ES-I3 (cell line): ENCODE measurements around the gene TPSB2.

ENCODE experiments used
- H3K36me3 ChIP-seq: 2 replicates; pipeline ENCODE4 v1.6.1; 2013; ENCODE audit warnings: mild to moderate bottlenecking, low read length, control low read depth, moderate library complexity; ENCODE audit not compliant: insufficient read depth
- H3K4me1 ChIP-seq: 2 replicates; pipeline ENCODE4 v1.6.1; 2013; ENCODE audit warnings: mild to moderate bottlenecking, control low read depth, low read length; ENCODE audit not compliant: insufficient read depth
- H3K9ac ChIP-seq: 2 replicates; pipeline ENCODE4 v1.6.1; 2013; ENCODE audit warnings: low read depth, mild to moderate bottlenecking, low read length, moderate library complexity
- H3K9me3 ChIP-seq: 2 replicates; pipeline ENCODE4 v1.6.1; 2013; ENCODE audit warnings: mild to moderate bottlenecking, low read length, moderate library complexity; ENCODE audit not compliant: control insufficient read depth, insufficient read depth

The TPSB2 gene

DNA sequence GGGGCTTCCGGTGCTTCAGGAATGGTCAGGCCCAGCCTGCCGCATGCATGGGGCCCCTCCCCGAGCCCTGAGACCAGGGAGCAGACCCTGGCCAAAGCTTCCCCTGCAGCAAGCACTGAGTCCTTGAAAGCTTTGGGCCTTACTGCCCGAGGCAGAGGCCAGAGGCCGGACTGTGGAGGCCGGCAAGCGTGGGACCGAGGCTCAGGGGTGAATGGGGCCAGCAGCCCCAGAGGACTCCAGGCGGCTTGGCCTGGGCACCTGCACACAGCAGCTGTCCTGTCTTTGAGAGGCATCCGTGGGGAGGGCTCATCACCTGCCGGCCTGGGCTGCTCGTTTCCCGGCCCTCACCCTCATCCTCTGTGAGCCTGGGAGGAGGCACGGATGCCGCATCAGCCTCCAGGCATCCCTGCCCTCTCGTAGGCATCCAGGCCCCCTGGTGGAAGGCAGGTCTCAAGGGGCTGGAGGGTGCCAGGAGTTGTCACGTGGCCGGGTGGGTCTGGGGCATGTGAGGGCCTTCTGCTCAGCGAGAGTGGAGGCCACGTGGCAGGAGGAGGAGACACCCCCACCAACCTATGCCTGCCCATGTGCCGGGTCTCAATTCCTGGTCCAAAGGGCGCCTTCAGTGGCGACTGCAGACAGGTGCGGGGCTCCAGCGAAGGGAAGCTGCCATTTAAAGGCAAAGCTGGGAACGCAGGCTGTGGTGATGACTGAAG lies 45.7 kb downstream of the TPSB2 start:
- Histone ChIP-seq H3K36me3 (no peaks in the 10 kb centered on the region), H3K9ac (no peak overlapping the region), H3K4me1 (no peaks in the 10 kb centered on the region; the same call in 1 of the 2 replicates), H3K9me3 (no peaks in the 10 kb centered on the region)

DNA sequence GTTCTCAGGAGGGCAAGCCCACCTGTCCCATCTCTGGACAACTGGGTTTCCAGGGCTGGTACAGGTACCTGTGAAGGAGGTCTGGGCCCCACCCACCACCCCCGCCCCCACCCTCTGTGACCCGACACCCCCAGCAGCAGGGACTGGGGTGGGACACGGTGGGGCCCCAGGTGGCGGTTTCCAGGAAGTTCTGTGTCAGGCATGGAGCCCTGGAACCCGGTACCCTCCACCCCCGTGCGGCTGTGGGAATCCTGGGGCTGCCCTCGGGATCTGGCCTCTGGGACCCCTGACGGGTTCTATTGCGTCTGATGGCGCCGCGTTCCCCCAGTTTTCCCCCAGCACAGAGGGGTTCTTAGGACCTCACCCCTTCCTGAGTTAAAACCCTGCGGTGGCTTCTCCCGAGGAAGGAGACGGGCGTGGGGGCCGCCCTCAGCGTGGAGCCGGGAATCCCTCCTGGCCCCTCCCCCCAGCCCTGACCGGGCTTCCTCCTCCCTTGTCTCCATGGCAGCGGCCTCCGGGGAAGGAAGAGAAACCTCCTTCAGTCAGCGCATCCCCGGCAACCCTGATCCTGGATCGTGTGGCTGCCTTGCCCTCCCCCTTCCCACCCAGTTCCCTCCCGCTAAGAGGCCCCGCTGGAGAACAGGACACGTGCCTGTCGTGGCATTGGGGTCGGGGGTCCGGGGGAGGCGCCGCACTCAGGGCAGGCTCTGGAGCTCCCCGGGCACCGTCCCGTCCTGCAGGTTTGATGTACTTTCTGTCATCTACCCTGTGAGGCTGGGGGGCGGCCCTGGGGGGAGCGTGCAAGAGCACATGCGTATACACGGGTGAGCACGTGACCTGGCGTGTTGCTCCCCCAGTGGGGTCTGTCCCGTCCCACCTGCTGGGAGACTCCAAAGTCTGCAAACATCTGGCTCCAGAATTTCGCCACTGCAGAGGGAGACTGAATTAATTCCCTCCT lies 46.8 kb downstream of the TPSB2 start:
- Histone ChIP-seq H3K9ac (no peak overlapping the region), H3K36me3 (no peaks in the 10 kb centered on the region), H3K4me1 (no peaks in the 10 kb centered on the region; the same call in 1 of the 2 replicates), H3K9me3 (no peaks in the 10 kb centered on the region)

DNA sequence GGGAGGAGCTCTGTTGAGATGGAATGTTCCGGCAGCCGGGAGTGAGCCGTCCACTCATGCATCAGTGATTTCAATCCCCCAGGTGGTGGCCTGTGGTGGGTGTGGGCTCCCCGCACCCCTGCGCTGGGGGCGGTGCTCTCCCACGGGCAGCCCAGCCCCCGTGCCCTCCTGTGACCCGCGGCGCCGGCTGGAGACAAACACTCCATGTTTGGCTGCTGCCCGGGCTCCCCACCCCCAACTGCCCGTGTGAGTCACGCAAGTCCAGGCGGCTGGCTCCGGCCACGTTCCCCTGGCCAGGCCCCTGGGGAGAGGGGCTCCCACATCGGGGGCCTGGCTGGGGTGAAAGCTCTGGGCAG lies 47.7 kb downstream of the TPSB2 start:
- Histone ChIP-seq H3K4me1 (no peaks in the 10 kb centered on the region; the same call in 1 of the 2 replicates), H3K9ac (no peak overlapping the region)

DNA sequence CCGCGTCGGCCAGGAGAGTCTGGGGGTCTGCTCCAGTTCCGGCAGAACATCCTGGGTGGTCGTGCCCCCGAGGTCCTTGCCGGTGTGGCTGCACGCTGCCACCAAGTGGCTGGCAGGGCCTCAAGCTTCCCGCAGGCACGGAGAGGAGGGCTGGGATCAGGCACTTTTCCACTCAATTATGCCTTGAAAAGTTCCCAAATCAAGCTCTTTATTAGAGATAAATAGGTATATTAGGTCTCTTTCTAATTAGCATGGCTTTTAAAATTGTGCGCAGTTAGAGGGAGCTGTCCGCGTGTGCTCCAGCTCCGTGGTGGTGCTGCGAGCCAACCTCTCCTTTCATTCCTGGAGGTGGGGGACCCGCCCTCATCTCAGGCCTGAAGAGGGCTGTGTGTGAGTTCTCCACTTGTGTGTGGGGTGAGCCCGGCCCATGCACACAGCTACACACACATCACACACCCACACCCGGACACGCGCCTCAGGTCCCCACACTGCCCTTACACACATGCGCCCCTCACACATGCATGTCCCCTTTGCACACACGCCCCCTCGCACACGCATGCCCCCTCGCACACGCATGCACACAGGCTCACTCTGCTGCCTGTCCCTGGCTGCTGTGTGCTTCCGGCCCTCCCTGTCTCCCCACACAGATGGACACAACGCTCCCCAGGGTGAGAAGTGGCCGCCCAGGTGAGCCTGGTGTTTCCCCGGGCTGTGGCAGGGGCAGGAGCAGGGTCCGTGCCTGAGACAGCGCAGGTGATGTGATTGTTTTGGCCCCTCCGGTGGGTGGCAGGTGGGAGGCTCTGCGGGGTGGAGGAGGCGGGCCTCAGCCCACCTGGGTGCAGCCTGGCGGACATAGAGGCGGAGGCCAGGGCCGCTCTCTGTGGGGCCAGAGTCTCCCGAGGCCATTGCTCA lies 48.3 kb downstream of the TPSB2 start:
- Histone ChIP-seq H3K9me3 (no peaks in the 10 kb centered on the region), H3K9ac (no peak overlapping the region), H3K36me3 (no peaks in the 10 kb centered on the region), H3K4me1 (no peaks in the 10 kb centered on the region; the same call in 1 of the 2 replicates)

More for the DNA sequence above, 47.7 kb downstream of the TPSB2 start:
- Histone ChIP-seq H3K36me3 (no peaks in the 10 kb centered on the region), H3K9me3 (no peaks in the 10 kb centered on the region)

DNA sequence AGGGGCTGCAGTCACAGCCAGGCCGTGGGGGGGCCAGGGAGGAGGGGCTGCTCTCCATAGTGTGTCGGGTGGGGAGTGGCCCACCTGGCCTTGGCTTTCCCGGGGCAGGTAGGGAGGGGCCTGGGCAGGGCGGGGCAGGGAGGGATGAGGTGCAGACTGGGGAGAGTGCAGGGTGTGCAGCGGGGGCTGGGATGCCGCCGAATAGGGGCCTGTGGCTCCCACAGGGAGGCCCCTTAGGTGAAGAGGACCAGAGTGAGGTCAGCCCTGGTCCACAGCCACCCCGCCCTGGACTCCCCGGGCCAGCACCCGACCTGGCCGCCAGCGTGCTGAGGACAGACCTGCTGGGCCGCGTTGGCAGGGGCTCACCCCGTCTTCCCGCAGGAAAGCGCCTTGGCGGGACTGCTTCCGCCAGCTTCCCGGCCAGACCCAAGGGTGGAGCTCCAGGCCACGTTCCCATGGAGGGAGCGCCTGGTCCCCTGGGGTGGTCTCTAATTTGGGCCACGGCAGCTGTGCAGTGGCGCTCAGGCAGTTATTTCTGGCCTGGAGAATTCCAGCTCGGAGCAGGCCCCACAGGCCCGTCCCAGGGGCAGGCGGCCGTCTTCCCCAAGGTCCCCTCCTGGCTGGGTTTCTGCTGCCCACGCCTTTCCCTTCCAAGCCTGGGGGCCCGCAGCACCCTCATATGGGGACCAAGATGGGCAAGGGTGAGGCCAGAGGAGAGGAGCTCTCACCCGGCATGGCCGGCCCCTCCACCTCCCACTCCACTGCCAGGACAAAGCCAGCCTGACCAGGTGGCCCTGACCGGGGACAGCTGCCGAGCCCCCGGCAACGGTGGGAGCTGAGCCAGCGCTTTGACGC lies 49.2 kb downstream of the TPSB2 start:
- no peaks in the 10 kb centered on the region for H3K9me3 ChIP-seq
- no peaks in the 10 kb centered on the region for H3K36me3 ChIP-seq
- no peaks in the 10 kb centered on the region; the same call in 1 of the 2 replicates for H3K4me1 ChIP-seq
- H3K9ac ChIP-seq, result no peak overlapping the region
